ENCODE data around the gene ZNF503. TPM values are rescaled to one million over a fixed set of nuclear protein-coding genes. Genes with fewer than 3 reads are reported as not detected.

Gene ZNF503
- total RNA-seq, 4 donors from 2014 or later: 12.1 to 99.4 (median 26.0) TPM

DNA sequence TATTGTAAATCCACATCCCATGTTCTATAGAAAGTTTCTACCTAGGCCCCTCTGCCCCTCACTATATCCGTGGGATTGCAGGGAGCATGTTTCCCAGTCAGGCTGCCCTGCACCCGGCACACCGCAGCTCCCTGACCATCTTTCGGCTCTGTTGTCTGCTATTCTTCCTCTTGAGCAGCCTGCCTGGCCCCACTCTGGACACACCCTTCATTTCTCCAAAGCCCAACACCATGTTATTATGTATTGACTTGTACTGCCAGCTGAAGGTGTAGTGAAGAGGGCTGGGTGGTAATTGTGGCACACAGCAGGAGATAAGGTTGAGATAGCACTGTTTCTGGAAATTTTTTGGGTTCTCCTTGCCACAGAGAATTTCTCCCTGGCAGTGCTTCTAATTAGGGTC lies 39.6 kb upstream of the ZNF503 start:
- TF ChIP-seq POLR2A (IDR thresholded peaks at IDR 0.05): no peak
- TF ChIP-seq, protein P1, sequence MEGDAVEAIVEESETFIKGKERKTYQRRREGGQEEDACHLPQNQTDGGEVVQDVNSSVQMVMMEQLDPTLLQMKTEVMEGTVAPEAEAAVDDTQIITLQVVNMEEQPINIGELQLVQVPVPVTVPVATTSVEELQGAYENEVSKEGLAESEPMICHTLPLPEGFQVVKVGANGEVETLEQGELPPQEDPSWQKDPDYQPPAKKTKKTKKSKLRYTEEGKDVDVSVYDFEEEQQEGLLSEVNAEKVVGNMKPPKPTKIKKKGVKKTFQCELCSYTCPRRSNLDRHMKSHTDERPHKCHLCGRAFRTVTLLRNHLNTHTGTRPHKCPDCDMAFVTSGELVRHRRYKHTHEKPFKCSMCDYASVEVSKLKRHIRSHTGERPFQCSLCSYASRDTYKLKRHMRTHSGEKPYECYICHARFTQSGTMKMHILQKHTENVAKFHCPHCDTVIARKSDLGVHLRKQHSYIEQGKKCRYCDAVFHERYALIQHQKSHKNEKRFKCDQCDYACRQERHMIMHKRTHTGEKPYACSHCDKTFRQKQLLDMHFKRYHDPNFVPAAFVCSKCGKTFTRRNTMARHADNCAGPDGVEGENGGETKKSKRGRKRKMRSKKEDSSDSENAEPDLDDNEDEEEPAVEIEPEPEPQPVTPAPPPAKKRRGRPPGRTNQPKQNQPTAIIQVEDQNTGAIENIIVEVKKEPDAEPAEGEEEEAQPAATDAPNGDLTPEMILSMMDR (IDR thresholded peaks at IDR 0.05): no peak
- Histone ChIP-seq H3K27me3 (no peaks in the 10 kb centered on the region), H3K9me3 (peaks cover 0 to 7% of the 10 kb centered on the region in 2 donors), H3K4me3 (no peak overlapping the region), H3K36me3 (no peaks in the 10 kb centered on the region), H3K4me1 (no peaks in the 10 kb centered on the region), H3K27ac (no peak overlapping the region)
- intact Hi-C loops (cut with DNase I; ENCODE audit: low total_unique reads): no loop called here
- DNase-seq: no peak

DNA sequence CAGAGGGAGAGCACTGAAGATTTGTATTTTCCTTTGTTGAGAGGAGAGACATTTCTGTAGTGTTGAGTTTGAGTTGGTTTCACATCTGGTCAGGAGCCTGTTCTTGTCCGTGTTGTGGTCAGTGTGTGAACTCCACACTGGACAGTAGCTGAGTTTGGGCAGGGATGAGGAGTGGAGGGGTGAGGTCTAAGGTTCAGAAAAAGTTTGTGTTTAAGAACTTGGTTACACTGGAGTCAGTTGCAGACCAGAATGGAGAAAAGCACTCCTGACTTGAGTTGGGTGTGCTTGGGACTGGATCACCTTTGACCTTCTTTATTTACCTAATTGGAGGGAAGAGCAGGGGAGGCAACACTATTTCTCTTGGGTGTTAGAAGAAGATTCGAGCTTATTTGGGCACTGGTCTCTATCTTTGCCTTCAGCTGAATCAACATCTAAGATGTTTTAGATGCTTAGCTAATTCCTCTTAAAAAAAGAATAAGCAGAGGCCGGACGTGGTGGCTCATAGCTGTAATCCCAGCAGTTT lies 38.8 kb upstream of the ZNF503 start:
- no peak for DNase-seq
- no peaks in the 10 kb centered on the region for H3K4me1 ChIP-seq

DNA sequence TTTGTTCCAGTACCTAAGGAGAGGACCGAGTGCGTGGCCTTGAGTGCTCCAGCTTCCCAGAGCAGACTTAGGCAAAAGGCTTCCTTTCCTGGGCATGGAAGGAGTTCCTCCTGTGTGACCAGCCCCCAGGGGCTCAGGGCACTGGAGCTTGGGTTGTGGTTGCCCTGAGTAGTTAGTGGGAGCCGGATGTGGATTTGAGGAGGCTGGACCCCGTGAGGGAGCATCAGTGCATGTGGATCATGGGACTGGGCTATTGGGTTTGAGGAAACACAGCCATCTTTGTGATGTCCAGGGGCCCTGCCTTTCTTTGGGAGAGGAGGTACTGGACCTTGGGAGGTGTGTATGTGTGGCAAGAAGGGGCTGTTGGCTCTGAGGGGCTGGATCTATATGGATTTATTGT lies 38.2 kb upstream of the ZNF503 start:
- no peak for DNase-seq
- H3K4me3 ChIP-seq: no peak overlapping the region
- no peaks in the 10 kb centered on the region for H3K4me1 ChIP-seq
- TF ChIP-seq, protein P1 (IDR thresholded peaks at IDR 0.05): no peak
- no peak for TF ChIP-seq POLR2A (IDR thresholded peaks at IDR 0.05)
- no peak overlapping the region for H3K27ac ChIP-seq
- intact Hi-C loops (cut with DNase I; ENCODE audit: low total_unique reads): no loop called here
- H3K27me3 ChIP-seq: no peaks in the 10 kb centered on the region
- no peaks in the 10 kb centered on the region for H3K36me3 ChIP-seq
- H3K9me3 ChIP-seq: peaks cover 0 to 7% of the 10 kb centered on the region in 2 donors

More for the DNA sequence above, 38.8 kb upstream of the ZNF503 start:
- Histone ChIP-seq H3K27me3 (no peaks in the 10 kb centered on the region), H3K9me3 (peaks cover 0 to 7% of the 10 kb centered on the region in 2 donors), H3K4me3 (no peak overlapping the region), H3K36me3 (no peaks in the 10 kb centered on the region), H3K27ac (no peak overlapping the region)
- TF ChIP-seq, protein P1 (IDR thresholded peaks at IDR 0.05): no peak
- no peak for TF ChIP-seq POLR2A (IDR thresholded peaks at IDR 0.05)
- intact Hi-C loops (cut with DNase I; ENCODE audit: low total_unique reads): no loop called here

DNA sequence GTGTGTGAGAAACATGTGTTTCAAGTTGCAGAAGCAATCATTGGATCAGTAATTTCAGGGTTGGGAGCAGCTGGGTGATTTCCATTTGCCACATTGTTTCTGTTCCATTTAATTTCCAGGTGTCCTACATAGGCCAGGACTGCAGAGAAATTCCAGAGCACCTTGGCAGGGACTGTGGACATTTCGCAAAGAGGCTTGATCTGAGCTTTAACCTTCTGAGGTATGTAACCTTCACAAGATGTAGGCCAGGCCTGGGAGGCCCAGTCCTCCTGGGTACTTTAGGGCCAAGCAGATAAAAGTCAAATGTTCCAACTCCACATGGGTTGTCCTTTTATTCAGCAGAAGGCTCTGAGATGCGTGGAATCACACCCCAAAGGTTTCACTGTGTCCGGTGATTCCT lies 36.7 kb upstream of the ZNF503 start:
- H3K9me3 ChIP-seq: peaks cover 0 to under 1% of the 10 kb centered on the region in 2 donors
- no peak for DNase-seq
- TF ChIP-seq POLR2A (IDR thresholded peaks at IDR 0.05): no peak
- TF ChIP-seq, protein P1 (IDR thresholded peaks at IDR 0.05): no peak
- H3K4me1 ChIP-seq: no peaks in the 10 kb centered on the region
- H3K36me3 ChIP-seq: no peaks in the 10 kb centered on the region
- intact Hi-C loops (cut with DNase I; ENCODE audit: low total_unique reads): no loop called here
- no peaks in the 10 kb centered on the region for H3K27me3 ChIP-seq
- H3K4me3 ChIP-seq: no peak overlapping the region
- no peak overlapping the region for H3K27ac ChIP-seq

DNA sequence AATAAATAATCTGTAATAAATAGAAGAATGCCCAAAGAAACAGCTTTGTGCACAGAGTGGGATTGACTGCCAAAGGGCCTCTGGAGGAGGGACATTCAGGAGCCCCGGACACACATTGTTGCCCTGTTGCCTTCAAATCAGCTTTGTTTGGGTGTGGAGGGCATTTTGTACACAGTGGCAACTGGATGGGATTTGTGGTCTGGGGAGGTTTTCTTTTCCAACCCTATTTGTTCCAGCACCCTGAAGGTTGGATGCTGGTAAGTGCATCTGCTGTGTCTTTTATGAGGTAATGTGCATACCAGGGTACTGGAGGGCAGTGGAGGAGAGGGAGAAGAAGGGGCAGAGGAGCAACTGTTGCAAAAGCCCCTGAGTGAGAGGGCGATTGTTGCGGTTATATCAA lies 36.1 kb upstream of the ZNF503 start:
- no peak for TF ChIP-seq POLR2A (IDR thresholded peaks at IDR 0.05)
- TF ChIP-seq, protein P1 (IDR thresholded peaks at IDR 0.05): no peak

More for the DNA sequence above, 36.1 kb upstream of the ZNF503 start:
- intact Hi-C loops (cut with DNase I; ENCODE audit: low total_unique reads): no loop called here
- Histone ChIP-seq H3K27ac (no peak overlapping the region), H3K4me3 (no peak overlapping the region), H3K27me3 (no peaks in the 10 kb centered on the region), H3K4me1 (no peaks in the 10 kb centered on the region), H3K9me3 (no peaks in the 10 kb centered on the region), H3K36me3 (no peaks in the 10 kb centered on the region)
- no peak for DNase-seq

All from uterus (tissue), 4 donors.